Liver (tissue), 9 donors: ENCODE measurements around the gene CIPC. TPM values are rescaled to one million over a fixed set of nuclear protein-coding genes. Genes with fewer than 3 reads are reported as not detected.

Experiments used
- DNase-seq: peaks from one replicate; pipeline ENCODE4 v3.0.0-alpha.2; 2017; ENCODE audit warnings: low spot score
- H3K27ac ChIP-seq, 2 donors: one replicate each; pipeline ENCODE4 v1.7.0; 2013; ENCODE audit warnings: inconsistent platforms in 2 of 2, low read length in 2 of 2, control low read depth in 1 of 2, low read depth in 1 of 2, mild to moderate bottlenecking in 1 of 2
- H3K27me3 ChIP-seq, 4 donors: one replicate each; pipeline versions ENCODE4 v1.6.1 to v1.7.0; 2013; ENCODE audit warnings: low read length in 3 of 4, inconsistent platforms in 1 of 4, mild to moderate bottlenecking in 1 of 4, moderate library complexity in 1 of 4; ENCODE audit not compliant: control insufficient read depth in 4 of 4, insufficient read depth in 4 of 4
- H3K36me3 ChIP-seq, 4 donors: one replicate each; pipeline versions ENCODE4 v1.6.1 to v1.7.0; 2013; ENCODE audit warnings: low read length in 3 of 4, mild to moderate bottlenecking in 3 of 4, low read depth in 1 of 4, moderate library complexity in 1 of 4; ENCODE audit not compliant: control insufficient read depth in 4 of 4, insufficient read depth in 3 of 4
- H3K4me1 ChIP-seq, 4 donors: one replicate each; pipeline versions ENCODE4 v1.6.1 to v1.7.0; 2013; ENCODE audit warnings: low read length in 3 of 4, mild to moderate bottlenecking in 3 of 4, moderate library complexity in 1 of 4; ENCODE audit not compliant: control insufficient read depth in 4 of 4, insufficient read depth in 4 of 4
- H3K4me3 ChIP-seq, 3 donors: one replicate each; pipeline versions ENCODE4 v1.6.1 to v1.7.0; 2013; ENCODE audit warnings: low read length in 3 of 3, control low read depth in 1 of 3, low read depth in 1 of 3, mild to moderate bottlenecking in 1 of 3
- H3K9ac ChIP-seq, 2 donors: one replicate each; pipeline ENCODE4 v1.7.0; 2013; ENCODE audit warnings: low read length in 2 of 2, mild to moderate bottlenecking in 2 of 2, moderate library complexity in 2 of 2, control low read depth in 1 of 2, low read depth in 1 of 2
- H3K9me3 ChIP-seq, 4 donors: one replicate each; pipeline versions ENCODE4 v1.6.1 to v1.7.0; 2013; ENCODE audit warnings: low read length in 3 of 4; ENCODE audit not compliant: control insufficient read depth in 4 of 4
- ATF3 ChIP-seq: IDR thresholded peaks from 2 replicates; pipeline ENCODE4 v1.6.1; 2016; ENCODE audit warnings: antibody characterized with exemption
- CTCF ChIP-seq: fragments of 150-350 bp; IDR thresholded peaks from 2 replicates; pipeline ENCODE4 v1.5.1; 2017; ENCODE audit warnings: improper control_type of control experiment, low read depth, low read length; ENCODE audit not compliant: missing input control
- FOXA1 ChIP-seq: IDR thresholded peaks from 2 replicates; pipeline ENCODE4 v1.6.1; 2016; ENCODE audit warnings: antibody characterized with exemption
- GABPA ChIP-seq, 2 donors: IDR thresholded peaks in 1 of 2; conservative IDR thresholded peaks in 1 of 2; 2 replicates each; pipeline ENCODE4 v1.6.1; 2016; ENCODE audit warnings: antibody characterized with exemption in 2 of 2, mild to moderate bottlenecking in 1 of 2, moderate library complexity in 1 of 2
- HNF4G ChIP-seq: IDR thresholded peaks from 2 replicates; pipeline ENCODE4 v1.6.1; 2016; ENCODE audit warnings: antibody characterized with exemption
- RAD21 ChIP-seq, 2 donors: IDR thresholded peaks; 2 replicates each; pipeline ENCODE4 v1.6.1; 2016; ENCODE audit warnings: antibody characterized with exemption in 2 of 2, mild to moderate bottlenecking in 2 of 2
- REST ChIP-seq: IDR thresholded peaks from 2 replicates; pipeline ENCODE4 v1.6.1; 2016; ENCODE audit warnings: antibody characterized with exemption, mild to moderate bottlenecking
- RXRA ChIP-seq, 2 donors: IDR thresholded peaks; 2 replicates each; pipeline ENCODE4 v1.6.1; 2017 to 2018; ENCODE audit warnings: antibody characterized with exemption in 2 of 2, mild to moderate bottlenecking in 1 of 2
- SP1 ChIP-seq: IDR thresholded peaks from 2 replicates; pipeline ENCODE4 v1.6.1; 2018; ENCODE audit warnings: antibody characterized with exemption, mild to moderate bottlenecking
- TAF1 ChIP-seq: conservative IDR thresholded peaks from 2 replicates; pipeline ENCODE4 v1.6.1; 2016; ENCODE audit warnings: antibody characterized with exemption, mild to moderate bottlenecking
- YY1 ChIP-seq: IDR thresholded peaks from 2 replicates; pipeline ENCODE4 v1.6.1; 2016; ENCODE audit warnings: antibody characterized with exemption, mild to moderate bottlenecking
- ZBTB33 ChIP-seq: IDR thresholded peaks from 2 replicates; pipeline ENCODE4 v1.6.1; 2016; ENCODE audit warnings: antibody characterized with exemption
- WGBS: extraction: QIAGEN DNeasy Blood & Tissue Kit; methylation state at CpG from one replicate; pipeline ENCODE4 v1.1.7; 2013; 5-methylcytosine and 5-hydroxymethylcytosine counted together
- polyA plus RNA-seq, 2 donors: library from polyadenylated mRNA; stranded (reverse) in 1 of 2; unstranded in 1 of 2; fragments of 200-250 nt in 1 of 2; fragments of >200 nt in 1 of 2; fragmentation: Nextera tagmentation in 1 of 2; extraction: Ambion mirVana in 1 of 2; gene quantifications; one replicate each; pipeline versions ENCODE4 v1.2.1 to v1.2.3, GENCODE V29; 2013 to 2015
- total RNA-seq, 2 donors: library from RNA; depleted of rRNA; stranded (reverse); fragments of >200 nt; gene quantifications; one replicate each; pipeline ENCODE4 v1.2.3, GENCODE V29; 2014
- donor health status: healthy.
- donor health status: healthy.
- donor health status: healthy.
- donor health status: healthy.
- donor health status: healthy.

CIPC gene
- total and polyA plus RNA-seq, 4 donors: 5.2 to 17.8 (median 6.7) TPM

GRCh38 chr14:77100961-77101360 lies 2.9 kb downstream of the CIPC start (continued):
- TF ChIP-seq CTCF: no peak
- TF ChIP-seq HNF4G: no peak
- no peak for TF ChIP-seq ATF3
- no peak for TF ChIP-seq RAD21 (IDR thresholded peaks at IDR 0.05)
- no peak for TF ChIP-seq RXRA (IDR thresholded peaks at IDR 0.05)
- TF ChIP-seq SP1: no peak
- no peak for TF ChIP-seq GABPA (IDR thresholded peaks at IDR 0.05 in 1 of 2, conservative IDR thresholded peaks at IDR 0.05 in 1 of 2)

GRCh38 chr14:77102154-77102553 lies 4.1 kb downstream of the CIPC start:
- no peak for TF ChIP-seq CTCF
- TF ChIP-seq ZBTB33: no peak
- no peak for TF ChIP-seq TAF1
- TF ChIP-seq GABPA (IDR thresholded peaks at IDR 0.05 in 1 of 2, conservative IDR thresholded peaks at IDR 0.05 in 1 of 2): no peak
- no peak for TF ChIP-seq REST
- no peak for TF ChIP-seq YY1
- no peak for TF ChIP-seq HNF4G
- no peak for TF ChIP-seq FOXA1
- TF ChIP-seq ATF3: no peak
- Histone ChIP-seq H3K36me3 (peaks cover 2 to 11% (median 7%) of the 10 kb centered on the region in 4 donors), H3K27me3 (no peaks in the 10 kb centered on the region), H3K9ac (no peak overlapping the region), H3K27ac (no peak overlapping the region), H3K9me3 (no peaks in the 10 kb centered on the region), H3K4me3 (no peak overlapping the region), H3K4me1 (peaks cover 2 to 28% (median 18%) of the 10 kb centered on the region in 4 donors)
- no peak for DNase-seq
- WGBS: 68% methylated on average over 4 of the region's 4 CpGs
